Karpas-422 (cell line): ENCODE measurements around the gene NOTUM. TPM values are rescaled to one million over a fixed set of nuclear protein-coding genes. Genes with fewer than 3 reads are reported as not detected.

ENCODE experiments used
- DNase-seq: peaks from one replicate; pipeline ENCODE4 v3.0.0-alpha.2; 2015
- H2AFZ ChIP-seq: fragments of 200-600 bp; sonication (generic); 2 replicates; pipeline ENCODE4 v1.6.1; 2014; ENCODE audit warnings: antibody characterized with exemption, low read length, mixed read lengths
- H3K27ac ChIP-seq: fragments of 200-600 bp; sonication (generic); 2 replicates; pipeline ENCODE4 v1.5.1; 2014; ENCODE audit warnings: mild to moderate bottlenecking, low read length, moderate library complexity
- H3K27me3 ChIP-seq: fragments of 200-600 bp; sonication (generic); 2 replicates; pipeline ENCODE4 v1.6.1; 2014; ENCODE audit warnings: low read length, mixed read lengths
- H3K36me3 ChIP-seq: fragments of 200-600 bp; sonication (generic); 2 replicates; pipeline ENCODE4 v1.6.1; 2014; ENCODE audit warnings: low read length, mixed read lengths; ENCODE audit not compliant: insufficient read depth
- H3K4me1 ChIP-seq: fragments of 200-600 bp; sonication (generic); 2 replicates; pipeline ENCODE4 v1.6.1; 2014; ENCODE audit warnings: mild to moderate bottlenecking, low read length, mixed read lengths
- H3K4me2 ChIP-seq: fragments of 200-600 bp; sonication (generic); 2 replicates; pipeline ENCODE4 v1.6.1; 2014; ENCODE audit warnings: low read length, low read depth, mild to moderate bottlenecking; ENCODE audit not compliant: poor library complexity, severe bottlenecking
- H3K4me3 ChIP-seq: fragments of 200-600 bp; sonication (generic); 2 replicates; pipeline ENCODE4 v1.5.1; 2014; ENCODE audit warnings: mild to moderate bottlenecking, antibody characterized with exemption, low read length, mixed read lengths
- H3K79me2 ChIP-seq: fragments of 200-600 bp; sonication (generic); 2 replicates; pipeline ENCODE4 v1.6.1; 2014; ENCODE audit warnings: mild to moderate bottlenecking, low read length, mixed read lengths
- H3K9ac ChIP-seq: fragments of 200-600 bp; sonication (generic); 2 replicates; pipeline ENCODE4 v1.6.0; 2014; ENCODE audit warnings: low read length
- H3K9me2 ChIP-seq: fragments of 200-600 bp; sonication (generic), shearing (Covaris generic); replicated peaks from 2 replicates; pipeline ENCODE4 v1.6.0; 2014; ENCODE audit warnings: mild to moderate bottlenecking, low read length, moderate library complexity; ENCODE audit not compliant: insufficient read depth
- H3K9me3 ChIP-seq: fragments of 300-700, 200-600 bp; sonication (generic); 2 replicates; pipeline ENCODE4 v1.6.1; 2014; ENCODE audit warnings: low read length, mixed read lengths
- H4K20me1 ChIP-seq: fragments of 200-600 bp; sonication (generic); 2 replicates; pipeline ENCODE4 v1.6.1; 2014; ENCODE audit warnings: mild to moderate bottlenecking, antibody characterized with exemption, low read length, low read depth; ENCODE audit not compliant: insufficient read depth
- total RNA-seq: library from RNA; depleted of rRNA; stranded (reverse); fragments of >200 nt; shearing (Covaris generic); gene quantifications from 2 replicates; pipeline ENCODE4 v1.2.3, GENCODE V29; 2014; ENCODE audit warnings: low replicate concordance

The NOTUM gene
- total RNA-seq, 1 experiment from 2014 or later: not detected

GRCh38 chr17:82004517-82005455, 43.8 kb upstream of the NOTUM start:
- H3K9ac ChIP-seq: no peak overlapping the region

DNA sequence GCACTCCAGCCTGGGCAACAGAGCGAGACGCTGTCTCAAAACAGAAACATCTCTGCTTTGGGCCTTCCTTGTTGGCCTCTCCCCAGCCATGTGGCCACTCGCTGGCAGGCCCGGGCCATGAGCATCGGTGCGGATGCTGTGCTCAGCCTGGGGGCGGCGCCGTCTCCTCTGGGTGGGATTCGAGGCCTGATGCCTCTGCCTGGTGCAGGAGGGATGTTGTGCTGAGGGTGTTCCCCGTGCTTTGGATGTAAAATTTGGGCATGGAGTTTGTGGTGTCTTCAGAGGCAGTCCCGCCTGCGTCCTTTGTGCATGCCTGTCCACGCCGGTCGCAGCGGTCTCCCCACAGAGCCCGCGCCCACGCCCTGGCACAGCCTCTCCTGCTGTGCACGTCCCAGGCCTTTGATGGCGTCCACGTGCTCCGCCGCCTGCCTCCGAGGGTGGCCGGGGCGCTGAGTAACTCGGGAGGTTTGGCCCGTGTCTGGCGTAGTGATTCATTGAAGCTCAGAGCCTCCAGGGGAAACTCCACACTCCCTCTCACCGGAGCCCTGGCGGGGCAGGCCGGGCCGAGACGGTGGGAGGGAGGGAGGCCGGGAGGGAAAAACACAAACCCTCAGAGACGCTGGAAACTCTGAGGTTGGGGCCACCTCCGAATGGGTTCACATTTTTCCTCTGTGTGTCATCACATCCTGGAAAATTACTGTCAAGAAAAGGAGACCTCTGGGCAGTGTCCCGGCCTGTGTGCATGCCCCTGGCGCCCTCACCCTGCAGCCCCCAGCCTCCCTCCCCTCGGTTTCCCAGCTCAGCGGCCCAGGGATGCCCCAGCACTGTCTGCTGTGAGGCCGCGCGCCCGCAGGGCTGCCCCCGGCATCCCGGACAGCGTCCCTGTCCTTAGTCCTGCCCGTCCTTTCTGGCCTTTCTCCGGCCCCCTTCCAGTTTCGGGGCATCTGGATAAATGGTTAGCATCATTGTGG, 42.7 kb upstream of the NOTUM start:
- Histone ChIP-seq H3K4me1 (no peaks in the 10 kb centered on the region), H3K27ac (no peak overlapping the region), H3K79me2 (no peaks in the 10 kb centered on the region), H3K9me3 (no peaks in the 10 kb centered on the region), H3K36me3 (no peaks in the 10 kb centered on the region), H3K27me3 (no peaks in the 10 kb centered on the region), H3K4me3 (no peak overlapping the region), H2AFZ (no peak overlapping the region), H3K4me2 (no peak overlapping the region), H3K9ac (no peak overlapping the region), H3K9me2 (no peaks in the 10 kb centered on the region), H4K20me1 (no peaks in the 10 kb centered on the region)
- no peak for DNase-seq

More at GRCh38 chr17:82004517-82005455, 43.8 kb upstream of the NOTUM start:
- Histone ChIP-seq H3K9me2 (no peaks in the 10 kb centered on the region), H2AFZ (no peak overlapping the region), H3K27me3 (no peaks in the 10 kb centered on the region), H3K79me2 (no peaks in the 10 kb centered on the region), H3K4me1 (no peaks in the 10 kb centered on the region), H3K27ac (no peak overlapping the region), H3K4me2 (no peak overlapping the region), H3K36me3 (no peaks in the 10 kb centered on the region), H4K20me1 (no peaks in the 10 kb centered on the region), H3K4me3 (no peak overlapping the region), H3K9me3 (no peaks in the 10 kb centered on the region)
- DNase-seq: no peak

GRCh38 chr17:82001571-82002056, 40.6 kb upstream of the NOTUM start:
- Histone ChIP-seq H3K27ac (no peak overlapping the region), H3K79me2 (no peaks in the 10 kb centered on the region), H3K9me3 (no peaks in the 10 kb centered on the region), H4K20me1 (no peaks in the 10 kb centered on the region), H3K4me3 (no peak overlapping the region), H3K4me1 (no peaks in the 10 kb centered on the region), H3K9ac (no peak overlapping the region), H3K9me2 (no peaks in the 10 kb centered on the region), H3K36me3 (no peaks in the 10 kb centered on the region), H3K27me3 (no peaks in the 10 kb centered on the region), H3K4me2 (no peak overlapping the region), H2AFZ (no peak overlapping the region)
- DNase-seq: no peak

- H3K36me3 ChIP-seq: no peaks in the 10 kb centered on the region
- H3K9me3 ChIP-seq: no peaks in the 10 kb centered on the region
- H3K9me2 ChIP-seq: no peaks in the 10 kb centered on the region
- H3K4me2 ChIP-seq: no peak overlapping the region
- no peak overlapping the region for H3K9ac ChIP-seq
- H3K79me2 ChIP-seq: no peaks in the 10 kb centered on the region
- H3K4me1 ChIP-seq: no peaks in the 10 kb centered on the region
- no peak overlapping the region for H3K4me3 ChIP-seq
- no peak overlapping the region for H2AFZ ChIP-seq
- no peak for DNase-seq
- H3K27me3 ChIP-seq: no peaks in the 10 kb centered on the region
- no peaks in the 10 kb centered on the region for H4K20me1 ChIP-seq
- no peak overlapping the region for H3K27ac ChIP-seq
Measured at GRCh38 chr17:82000803-82001570, 40.0 kb upstream of the NOTUM start.

DNA sequence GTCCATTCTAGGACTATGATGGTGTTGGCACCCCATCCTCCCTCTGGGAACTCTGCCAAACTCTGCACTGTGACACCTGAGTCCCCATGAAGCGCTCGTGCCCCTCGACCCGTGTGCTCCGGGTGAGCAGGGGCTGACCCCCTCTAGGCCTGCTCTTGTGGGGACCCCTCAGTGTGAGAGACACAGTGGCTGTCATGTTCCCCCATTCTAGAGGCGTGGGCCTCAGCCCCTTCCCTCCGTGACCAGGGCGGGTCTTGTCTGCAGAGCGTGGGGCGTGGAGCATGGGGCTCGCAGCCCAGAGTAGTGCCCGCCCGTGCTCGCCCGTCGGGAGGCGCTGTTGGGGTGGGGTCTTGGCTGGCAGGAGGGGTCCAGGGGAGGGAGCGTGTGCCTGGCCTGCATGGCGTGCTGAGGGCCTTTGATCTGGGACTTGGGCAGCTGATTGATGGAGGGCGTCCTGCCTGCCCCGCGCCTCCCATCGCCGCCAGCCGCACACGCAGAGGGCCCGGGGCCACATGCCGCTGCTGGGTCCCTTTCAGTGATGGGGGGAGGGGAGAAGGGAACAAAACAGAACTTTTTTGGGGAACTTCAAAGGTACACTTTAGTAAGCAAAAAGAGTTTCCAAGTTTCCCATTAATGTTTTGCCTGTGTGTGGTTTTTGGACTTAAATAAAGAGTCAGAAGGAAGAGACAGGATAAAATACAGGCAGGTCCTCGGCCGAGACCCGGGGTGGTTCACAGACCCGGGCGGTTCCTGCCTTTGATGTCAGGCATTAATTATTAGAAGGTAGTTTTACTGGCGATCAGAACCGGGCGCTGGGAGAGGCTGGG, 39.2 kb upstream of the NOTUM start:
- Histone ChIP-seq H4K20me1 (no peaks in the 10 kb centered on the region), H3K4me2 (no peak overlapping the region), H3K27me3 (no peaks in the 10 kb centered on the region), H3K9ac (no peak overlapping the region), H3K9me2 (no peaks in the 10 kb centered on the region), H3K79me2 (no peaks in the 10 kb centered on the region), H2AFZ (no peak overlapping the region), H3K4me1 (no peaks in the 10 kb centered on the region), H3K27ac (no peak overlapping the region), H3K4me3 (no peak overlapping the region), H3K36me3 (no peaks in the 10 kb centered on the region), H3K9me3 (no peaks in the 10 kb centered on the region)
- no peak for DNase-seq

DNA sequence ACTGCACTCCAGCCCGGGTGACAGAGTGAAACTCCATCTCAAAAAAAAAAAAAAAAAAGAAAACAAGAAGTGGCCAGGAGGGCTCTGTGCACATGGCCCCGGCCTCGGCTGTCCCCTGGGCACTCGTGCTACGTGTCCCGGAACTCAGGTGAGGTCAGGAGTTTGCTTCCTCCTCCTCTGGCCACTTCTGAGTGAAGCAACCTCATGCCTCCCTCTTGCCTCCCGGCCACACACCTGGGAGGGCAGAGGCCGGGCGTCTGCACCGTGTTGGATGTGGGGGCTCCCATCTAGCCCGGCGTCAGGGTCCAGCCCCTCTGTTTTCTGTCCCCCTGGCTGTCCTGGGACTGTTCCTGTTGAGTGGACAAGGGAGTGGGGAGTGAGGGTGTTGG, 38.6 kb upstream of the NOTUM start:
- Histone ChIP-seq H2AFZ (no peak overlapping the region), H3K4me2 (no peak overlapping the region), H3K9me3 (no peaks in the 10 kb centered on the region), H4K20me1 (no peaks in the 10 kb centered on the region), H3K36me3 (no peaks in the 10 kb centered on the region), H3K9me2 (no peaks in the 10 kb centered on the region), H3K9ac (no peak overlapping the region), H3K27ac (no peak overlapping the region), H3K4me3 (no peak overlapping the region), H3K4me1 (no peaks in the 10 kb centered on the region), H3K79me2 (no peaks in the 10 kb centered on the region), H3K27me3 (no peaks in the 10 kb centered on the region)
- DNase-seq: no peak

GRCh38 chr17:81998691-81999438, 37.9 kb upstream of the NOTUM start:
- no peak for DNase-seq
- H3K27me3 ChIP-seq: no peaks in the 10 kb centered on the region
- no peak overlapping the region for H3K9ac ChIP-seq
- no peak overlapping the region for H3K4me3 ChIP-seq
- H4K20me1 ChIP-seq: no peaks in the 10 kb centered on the region
- no peaks in the 10 kb centered on the region for H3K9me3 ChIP-seq
- H3K4me1 ChIP-seq: no peaks in the 10 kb centered on the region
- H3K36me3 ChIP-seq: no peaks in the 10 kb centered on the region
- no peaks in the 10 kb centered on the region for H3K9me2 ChIP-seq
- H3K27ac ChIP-seq: no peak overlapping the region
- H3K4me2 ChIP-seq: no peak overlapping the region
- H3K79me2 ChIP-seq: no peaks in the 10 kb centered on the region
- no peak overlapping the region for H2AFZ ChIP-seq
